HEK293 (cell line): ENCODE data around the gene RARRES2.

Experiments used
- CTCF ChIA-PET: fragments of 350-600 bp; formaldehyde crosslinking; extraction: SDS; loops from one replicate; lab custom pipeline; 2021; ENCODE audit warnings: antibody characterized with exemption; lab: Yijun Ruan, JAX
- POLR2A ChIA-PET: fragments of 300-600 bp; formaldehyde crosslinking; extraction: SDS; loops from one replicate; lab custom pipeline; 2020; ENCODE audit warnings: antibody characterized with exemption, inconsistent platforms; lab: Yijun Ruan, JAX
- H3K27ac ChIP-seq: fragments of 200-500 bp; sonication (Bioruptor generic); 2 replicates; pipeline ENCODE4 v1.5.1; 2014; ENCODE audit warnings: low read depth, low read length, control low read depth, inconsistent platforms; ENCODE audit errors: extremely low read depth
- H3K36me3 ChIP-seq, 2 experiments: fragments of 200-500 bp in 1 of 2; sonication (Bioruptor generic) in 1 of 2; 1 replicate in 1 of 2; 2 replicates in 1 of 2; pipeline ENCODE4 v1.5.1; 2014 to 2017; ENCODE audit warnings: inconsistent platforms in 2 of 2, low read length in 2 of 2; ENCODE audit not compliant: control insufficient read depth in 2 of 2, insufficient read depth in 1 of 2
- H3K4me1 ChIP-seq: fragments of 200-500 bp; sonication (Bioruptor generic); 2 replicates; pipeline ENCODE4 v1.5.1; 2014; ENCODE audit warnings: mild to moderate bottlenecking, low read length, inconsistent platforms; ENCODE audit not compliant: control insufficient read depth, insufficient read depth
- H3K4me3 ChIP-seq: 2 replicates; pipeline ENCODE4 v1.5.1; 2011; ENCODE audit warnings: low read depth, mild to moderate bottlenecking, control low read depth, low read length, moderate library complexity
- H3K9me3 ChIP-seq: fragments of 200-500 bp; sonication (Bioruptor generic); 2 replicates; pipeline ENCODE4 v1.5.1; 2014; ENCODE audit warnings: low read depth, low read length, inconsistent platforms; ENCODE audit not compliant: control insufficient read depth, insufficient read depth
- FEZF1 ChIP-seq: fragments of 450-650 bp; formaldehyde crosslinking; IDR thresholded peaks from 2 replicates; pipeline ENCODE4 v1.5.1; 2016; ENCODE audit warnings: missing biosample characterization, missing genetic modification characterization
- SP7 ChIP-seq: fragments of 450-650 bp; formaldehyde crosslinking; IDR thresholded peaks from 2 replicates; pipeline ENCODE4 v1.5.1; 2016; ENCODE audit warnings: missing biosample characterization, missing genetic modification characterization
- TCF7L2 ChIP-seq: IDR thresholded peaks from 2 replicates; pipeline ENCODE4 v1.6.1; 2011; ENCODE audit warnings: low read depth, mild to moderate bottlenecking, inconsistent platforms, low read length, moderate library complexity, borderline replicate concordance
- TSHZ1 ChIP-seq: fragments of 450-650 bp; formaldehyde crosslinking; IDR thresholded peaks from 2 replicates; pipeline ENCODE4 v1.5.1; 2016; ENCODE audit warnings: missing biosample characterization, missing genetic modification characterization, borderline replicate concordance
- ZBTB17 ChIP-seq: fragments of 450-650 bp; formaldehyde crosslinking; IDR thresholded peaks from 2 replicates; pipeline ENCODE4 v1.5.1; 2016; ENCODE audit warnings: missing biosample characterization, missing genetic modification characterization
- ZFP37 ChIP-seq: fragments of 450-650 bp; formaldehyde crosslinking; IDR thresholded peaks from 2 replicates; pipeline ENCODE4 v1.5.1; 2016; ENCODE audit warnings: missing biosample characterization, missing genetic modification characterization
- ZNF114 ChIP-seq: fragments of 450-650 bp; formaldehyde crosslinking; IDR thresholded peaks from 2 replicates; pipeline ENCODE4 v1.5.0; 2017; ENCODE audit warnings: missing biosample characterization, missing genetic modification characterization
- ZNF132 ChIP-seq: fragments of 450-650 bp; formaldehyde crosslinking; IDR thresholded peaks from 2 replicates; pipeline ENCODE4 v1.5.1; 2017; ENCODE audit warnings: missing biosample characterization, missing genetic modification characterization, borderline replicate concordance
- ZNF169 ChIP-seq: fragments of 450-650 bp; formaldehyde crosslinking; IDR thresholded peaks from 2 replicates; pipeline ENCODE4 v1.5.1; 2016; ENCODE audit warnings: missing biosample characterization, missing genetic modification characterization
- ZNF2 ChIP-seq: fragments of 450-650 bp; formaldehyde crosslinking; IDR thresholded peaks from 2 replicates; pipeline ENCODE4 v1.5.1; 2016; ENCODE audit warnings: missing biosample characterization, missing genetic modification characterization
- ZNF266 ChIP-seq: fragments of 450-650 bp; formaldehyde crosslinking; IDR thresholded peaks from 2 replicates; pipeline ENCODE4 v1.5.1; 2016; ENCODE audit warnings: missing biosample characterization, missing genetic modification characterization, low read depth
- ZNF311 ChIP-seq: fragments of 450-650 bp; formaldehyde crosslinking; IDR thresholded peaks from 2 replicates; pipeline ENCODE4 v1.5.1; 2017; ENCODE audit warnings: missing biosample characterization, missing genetic modification characterization, borderline replicate concordance
- ZNF341 ChIP-seq: fragments of 450-650 bp; formaldehyde crosslinking; IDR thresholded peaks from 2 replicates; pipeline ENCODE4; 2016; ENCODE audit warnings: low read depth, missing biosample characterization, missing genetic modification characterization
- ZNF366 ChIP-seq: fragments of 450-650 bp; formaldehyde crosslinking; conservative IDR thresholded peaks from 2 replicates; pipeline ENCODE4 v1.5.1; 2016; ENCODE audit warnings: missing biosample characterization, missing genetic modification characterization
- ZNF391 ChIP-seq: fragments of 450-650 bp; formaldehyde crosslinking; IDR thresholded peaks from 2 replicates; pipeline ENCODE4 v1.5.1; 2016; ENCODE audit warnings: low read depth, missing biosample characterization, missing genetic modification characterization, borderline replicate concordance
- ZNF571 ChIP-seq: fragments of 450-650 bp; formaldehyde crosslinking; IDR thresholded peaks from 2 replicates; pipeline ENCODE4 v1.5.0; 2017; ENCODE audit warnings: missing biosample characterization, missing genetic modification characterization
- ZNF596 ChIP-seq: fragments of 450-650 bp; IDR thresholded peaks from 2 replicates; pipeline ENCODE4 v1.5.0; 2018; ENCODE audit warnings: missing biosample characterization, mild to moderate bottlenecking, missing genetic modification characterization, moderate library complexity
- TF ChIP-seq, protein P1 (sequence below): fragments of 450-650 bp; formaldehyde crosslinking; IDR thresholded peaks from 2 replicates; pipeline ENCODE4 v1.5.1; 2017; ENCODE audit warnings: missing biosample characterization, missing genetic modification characterization

Gene RARRES2

DNA sequence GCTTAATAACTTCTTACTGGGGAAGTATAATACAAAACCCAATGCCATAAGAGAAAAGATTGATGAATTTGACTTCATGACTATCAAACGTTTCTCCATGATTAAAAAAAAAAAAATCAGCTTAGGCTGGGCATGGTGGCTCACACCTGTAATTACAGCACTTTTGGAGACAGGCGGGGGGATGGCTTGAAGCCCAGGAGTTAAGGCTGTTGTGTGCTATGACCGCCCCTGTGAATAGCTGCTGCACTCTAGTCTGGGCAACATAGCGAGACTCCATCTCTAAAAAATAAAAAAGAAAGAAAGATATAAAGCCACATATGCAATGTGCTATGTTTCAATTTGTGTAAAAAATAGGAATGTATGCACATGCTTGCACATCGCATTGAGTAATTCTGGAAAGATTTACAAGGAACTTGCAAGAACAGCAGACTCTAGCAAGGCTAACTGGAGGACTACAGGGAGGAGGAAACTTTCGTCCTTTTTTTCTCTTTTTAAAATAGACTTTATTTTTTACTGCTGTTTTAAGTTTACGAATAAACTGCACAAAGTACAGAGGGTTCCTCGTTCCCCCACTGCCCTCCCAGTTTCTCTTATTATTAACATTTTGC is 10.3 kb upstream of the RARRES2 start:
- H3K9me3 ChIP-seq: no peaks in the 10 kb centered on the region
- ChIA-PET POLR2A (interaction anchor here (0.5 kb wide), 1 partner anchor 53 kb away, joined by 3 read pairs; no protein-coding TSS in a partner anchor), CTCF (no interaction called here)
- H3K36me3 ChIP-seq: no peaks in the 10 kb centered on the region
- H3K27ac ChIP-seq: no peak overlapping the region
- TF ChIP-seq ZNF114 (tag by site-specific recombination) (no peak), ZNF341 (tag by site-specific recombination) (peak; percentile 64), FEZF1 (tag by site-specific recombination) (no peak), ZNF311 (no peak), ZNF596 (no peak), SP7 (tag by site-specific recombination) (peak; percentile 36; the same call in 1 of the 2 replicates), ZNF169 (tag by site-specific recombination) (no peak), ZNF132 (tag by site-specific recombination) (no peak)
- TF ChIP-seq, protein P1, sequence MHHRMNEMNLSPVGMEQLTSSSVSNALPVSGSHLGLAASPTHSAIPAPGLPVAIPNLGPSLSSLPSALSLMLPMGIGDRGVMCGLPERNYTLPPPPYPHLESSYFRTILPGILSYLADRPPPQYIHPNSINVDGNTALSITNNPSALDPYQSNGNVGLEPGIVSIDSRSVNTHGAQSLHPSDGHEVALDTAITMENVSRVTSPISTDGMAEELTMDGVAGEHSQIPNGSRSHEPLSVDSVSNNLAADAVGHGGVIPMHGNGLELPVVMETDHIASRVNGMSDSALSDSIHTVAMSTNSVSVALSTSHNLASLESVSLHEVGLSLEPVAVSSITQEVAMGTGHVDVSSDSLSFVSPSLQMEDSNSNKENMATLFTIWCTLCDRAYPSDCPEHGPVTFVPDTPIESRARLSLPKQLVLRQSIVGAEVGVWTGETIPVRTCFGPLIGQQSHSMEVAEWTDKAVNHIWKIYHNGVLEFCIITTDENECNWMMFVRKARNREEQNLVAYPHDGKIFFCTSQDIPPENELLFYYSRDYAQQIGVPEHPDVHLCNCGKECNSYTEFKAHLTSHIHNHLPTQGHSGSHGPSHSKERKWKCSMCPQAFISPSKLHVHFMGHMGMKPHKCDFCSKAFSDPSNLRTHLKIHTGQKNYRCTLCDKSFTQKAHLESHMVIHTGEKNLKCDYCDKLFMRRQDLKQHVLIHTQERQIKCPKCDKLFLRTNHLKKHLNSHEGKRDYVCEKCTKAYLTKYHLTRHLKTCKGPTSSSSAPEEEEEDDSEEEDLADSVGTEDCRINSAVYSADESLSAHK (tag by site-specific recombination): no peak
- TF ChIP-seq, all 188 proteins: peak for 2
- Histone ChIP-seq H3K4me1 (no peaks in the 10 kb centered on the region), H3K4me3 (no peak overlapping the region)

- no peak overlapping the region for H3K4me3 ChIP-seq
- TF ChIP-seq ZNF366 (tag by site-specific recombination): peak; percentile 55; the same call in 1 of the 2 replicates
- no peak for TF ChIP-seq ZNF2
- TF ChIP-seq, all 188 proteins: peak for 1
- CTCF ChIA-PET: no interaction called here
- Histone ChIP-seq H3K27ac (no peak overlapping the region), H3K36me3 (no peaks in the 10 kb centered on the region), H3K4me1 (no peaks in the 10 kb centered on the region), H3K9me3 (no peaks in the 10 kb centered on the region)
- POLR2A ChIA-PET: no interaction called here
Measured at GRCh38 chr7:150346922-150347321, 5.5 kb upstream of the RARRES2 start.

DNA sequence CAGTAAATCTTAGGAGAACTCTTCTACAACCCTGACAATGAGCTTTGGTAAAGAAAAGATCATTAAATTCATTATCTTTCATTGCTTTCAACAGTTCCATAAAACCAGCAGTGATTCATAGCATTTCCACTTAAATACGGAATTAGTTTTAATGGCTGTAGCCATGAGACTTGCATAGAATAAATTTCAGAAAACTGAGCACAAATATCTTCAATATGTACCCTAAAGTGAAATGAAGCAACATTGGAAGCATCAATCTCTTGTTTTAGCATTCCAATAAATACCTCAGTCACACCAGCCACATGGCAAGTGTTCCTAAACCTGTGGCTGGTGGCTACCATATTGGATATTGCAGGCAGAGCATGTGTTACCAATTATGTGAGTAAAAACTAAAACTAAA is 3.6 kb upstream of the RARRES2 start:
- CTCF ChIA-PET: no interaction called here
- no peaks in the 10 kb centered on the region for H3K4me1 ChIP-seq
- H3K36me3 ChIP-seq: no peaks in the 10 kb centered on the region
- POLR2A ChIA-PET: no interaction called here
- H3K27ac ChIP-seq: no peak overlapping the region
- no peaks in the 10 kb centered on the region for H3K9me3 ChIP-seq
- TF ChIP-seq ZFP37 (tag by site-specific recombination) (no peak), ZNF391 (tag by site-specific recombination) (no peak), TSHZ1 (tag by site-specific recombination) (no peak), ZNF571 (tag by site-specific recombination) (no peak), ZNF266 (no peak), ZNF2 (no peak), TCF7L2 (no peak), ZBTB17 (tag by site-specific recombination) (no peak)
- TF ChIP-seq, all 188 proteins: peak for 0
- H3K4me3 ChIP-seq: no peak overlapping the region
